GM18870 (cell line): Measurements from ENCODE around the gene CRYBB3.
"Not testable (repeated sequence)": the region's sequence is repeated elsewhere in the genome, so short reads cannot be mapped to it uniquely, and the experiment has no call there.

Source experiments
- ATAC-seq: cut with Tn5 transposase; IDR thresholded peaks from one replicate; pipeline ENCODE4 v1.9.1; 2021; ENCODE audit warnings: moderate library complexity; ENCODE audit not compliant: unreplicated experiment

The CRYBB3 gene

GRCh38 chr22:25204547-25204946, 4.9 kb downstream of the CRYBB3 start:
- not testable (repeated sequence) for ATAC-seq

DNA sequence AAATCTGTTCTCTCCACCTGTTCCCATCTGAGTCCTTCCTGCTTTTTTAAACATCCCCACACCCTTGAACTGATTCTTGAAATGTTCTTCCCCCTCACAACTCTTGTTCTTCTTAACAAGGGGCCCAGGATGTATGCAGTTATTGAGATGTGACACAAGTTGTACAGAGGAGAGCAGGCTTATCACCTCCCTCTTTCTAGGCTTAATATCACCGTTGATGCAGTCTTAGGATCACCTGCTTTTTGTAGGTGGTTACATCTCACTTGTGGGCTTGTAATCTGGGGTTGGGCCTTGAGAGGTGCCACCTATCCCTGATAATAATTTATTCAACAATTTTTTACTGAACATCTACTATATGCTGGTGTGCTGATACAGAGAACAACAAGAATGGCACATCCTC, 6.2 kb downstream of the CRYBB3 start:
- no peak for ATAC-seq

DNA sequence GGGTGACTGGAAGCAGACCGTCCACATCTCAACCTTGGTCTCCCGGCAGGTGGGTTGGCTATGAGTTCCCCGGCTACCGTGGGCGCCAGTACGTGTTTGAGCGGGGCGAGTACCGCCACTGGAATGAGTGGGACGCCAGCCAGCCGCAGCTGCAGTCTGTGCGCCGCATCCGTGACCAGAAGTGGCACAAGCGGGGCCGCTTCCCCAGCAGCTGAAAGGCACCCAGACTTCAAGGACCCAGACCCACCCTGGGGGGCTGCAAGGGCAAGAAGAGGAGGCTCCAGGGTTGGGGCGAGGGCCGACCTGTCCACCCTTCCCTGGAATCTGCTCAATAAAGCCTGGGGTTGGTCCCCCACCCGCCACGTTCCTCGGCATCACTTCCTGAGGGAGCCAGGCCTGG, 7.3 kb downstream of the CRYBB3 start:
- ATAC-seq = no peak

- no peak for ATAC-seq
Observed at GRCh38 chr22:25207553-25208157, 8.0 kb downstream of the CRYBB3 start.

DNA sequence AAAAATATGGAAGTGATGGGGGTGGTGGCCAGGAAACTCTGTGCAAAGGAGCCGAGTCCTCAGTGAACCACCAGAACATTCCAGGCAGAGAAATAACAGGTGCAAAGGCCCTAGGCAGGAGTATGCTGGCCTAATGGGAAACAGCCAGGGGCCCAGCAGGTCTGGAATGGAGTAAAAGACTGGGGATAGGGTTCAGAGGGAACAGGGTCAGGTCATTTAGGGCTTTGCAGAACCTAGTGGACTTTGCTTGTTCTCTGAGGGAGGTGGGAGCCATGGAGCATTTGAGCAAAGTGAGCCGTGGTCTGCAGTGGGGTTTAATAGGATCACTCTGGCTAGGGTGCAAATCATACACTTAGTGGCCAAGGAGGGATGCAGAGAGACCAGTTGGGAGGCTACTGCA, 8.7 kb downstream of the CRYBB3 start:
- ATAC-seq = no peak

DNA sequence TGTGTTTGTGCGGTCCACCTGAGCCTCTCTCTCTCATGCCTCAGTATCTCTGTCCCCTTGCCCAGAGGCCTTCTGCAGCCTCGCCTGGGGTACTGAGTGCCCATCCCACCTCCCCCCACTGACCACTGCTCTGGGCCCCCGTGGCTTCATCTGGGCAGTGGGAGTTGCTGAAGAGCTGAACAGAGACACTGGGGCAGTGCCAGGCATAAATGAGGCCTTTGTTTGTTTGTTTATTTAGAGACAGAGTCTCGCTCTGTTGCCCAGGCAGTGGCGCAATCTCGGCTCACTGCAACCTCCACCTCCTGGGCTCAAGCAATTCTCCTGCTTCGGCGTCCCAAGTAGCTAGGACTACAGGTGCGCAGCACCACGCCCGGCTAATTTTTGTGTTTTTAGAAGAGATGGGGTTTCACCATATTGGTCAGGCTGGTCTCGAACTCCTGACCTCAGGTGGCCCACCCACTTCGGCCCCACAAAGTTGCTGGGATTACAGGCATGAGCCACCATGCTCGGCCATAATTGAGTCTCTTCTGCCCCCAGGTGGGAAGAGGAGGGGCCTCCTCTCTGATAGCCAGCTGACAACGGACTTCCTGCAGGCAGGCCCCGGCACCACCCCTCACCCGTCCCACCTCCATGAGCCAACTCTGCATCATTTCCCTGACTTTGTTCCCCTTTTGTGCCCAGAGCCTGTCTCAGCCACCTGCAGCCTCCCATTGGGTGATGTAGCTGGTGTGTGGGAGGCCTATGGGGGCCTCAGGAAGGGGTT, 9.3 kb downstream of the CRYBB3 start:
- ATAC-seq = no peak

- no peak for ATAC-seq
Observed at GRCh38 chr22:25210793-25211192, 11.1 kb downstream of the CRYBB3 start.

GRCh38 chr22:25212337-25212736, 12.7 kb downstream of the CRYBB3 start:
- ATAC-seq = no peak

DNA sequence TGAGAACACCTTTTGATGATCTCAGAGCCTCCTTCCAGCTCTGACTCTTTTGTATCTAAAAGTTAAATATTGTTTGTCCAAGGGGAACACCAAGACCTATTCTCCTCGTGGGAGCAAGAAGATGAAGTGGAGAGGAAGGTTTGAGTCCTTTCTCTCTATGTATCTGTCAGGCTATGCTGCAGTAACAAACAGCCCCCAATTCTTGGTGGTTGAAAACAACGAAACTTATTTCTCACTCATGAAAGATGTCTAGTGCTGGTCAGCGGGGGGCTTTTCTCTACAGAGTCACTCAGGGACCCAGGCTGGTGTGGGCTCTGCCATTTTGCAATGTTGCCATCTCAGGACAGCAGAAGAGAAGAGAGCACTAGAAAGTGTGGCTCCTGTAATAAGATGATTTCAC, 13.6 kb downstream of the CRYBB3 start:
- ATAC-seq = no peak

GRCh38 chr22:25216230-25216629, 16.6 kb downstream of the CRYBB3 start:
- no peak for ATAC-seq

DNA sequence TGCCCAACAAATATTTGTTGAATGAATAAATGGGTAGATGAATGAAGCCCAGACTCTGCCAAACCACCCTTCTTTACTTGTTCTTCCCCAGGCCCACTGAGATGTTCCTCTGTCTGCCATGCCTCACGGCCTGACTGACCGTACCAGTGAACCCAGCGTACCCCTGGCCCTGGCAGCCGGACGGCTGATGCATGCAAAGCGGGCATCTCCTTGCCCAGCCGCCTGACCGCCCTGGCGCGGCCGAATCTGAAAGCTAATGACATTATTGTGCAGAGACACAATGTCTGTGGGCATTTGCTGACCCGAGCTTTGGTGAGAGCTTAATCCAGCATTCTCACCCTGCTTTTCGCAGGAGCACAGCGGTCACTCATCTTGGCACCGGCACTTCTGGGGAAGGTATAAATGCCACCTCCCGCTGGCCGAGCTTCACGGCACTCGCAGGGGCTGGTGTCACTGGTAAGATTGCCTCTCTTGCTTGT, 19.6 kb downstream of the CRYBB3 start, which contains the start of gene CRYBB2:
TSS of gene CRYBB2 (plus strand) at position 429 of the 479 bp plus-strand sequence. CDS start 1,791 bp downstream, outside the sequence.
- ATAC-seq = no peak

GRCh38 chr22:25219948-25220442, 20.3 kb downstream of the CRYBB3 start:
- ATAC-seq = no peak

- no peak for ATAC-seq
Observed at GRCh38 chr22:25221790-25222189, 22.1 kb downstream of the CRYBB3 start.

- ATAC-seq = no peak
Observed at GRCh38 chr22:25223269-25223850, 23.7 kb downstream of the CRYBB3 start.

DNA sequence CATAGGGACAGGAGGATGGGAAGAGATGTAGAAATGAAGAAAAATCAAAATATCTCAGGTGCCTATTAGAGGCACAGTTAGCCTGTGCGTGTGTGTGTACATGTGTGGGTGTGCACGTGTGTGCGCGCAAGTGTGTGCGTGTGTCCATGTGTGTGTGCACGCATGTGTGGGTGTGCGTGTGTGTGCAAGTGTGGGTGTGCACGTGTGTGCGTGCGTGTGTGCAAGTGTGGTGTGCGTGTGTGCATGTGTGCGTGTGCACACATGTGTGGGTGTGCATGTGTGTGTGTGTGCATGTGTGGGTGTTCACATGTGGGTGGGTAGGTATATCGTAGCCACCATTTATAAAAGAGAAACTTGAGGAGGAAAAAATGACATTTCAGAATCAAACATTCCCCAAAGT, 29.2 kb downstream of the CRYBB3 start:
- no peak for ATAC-seq

DNA sequence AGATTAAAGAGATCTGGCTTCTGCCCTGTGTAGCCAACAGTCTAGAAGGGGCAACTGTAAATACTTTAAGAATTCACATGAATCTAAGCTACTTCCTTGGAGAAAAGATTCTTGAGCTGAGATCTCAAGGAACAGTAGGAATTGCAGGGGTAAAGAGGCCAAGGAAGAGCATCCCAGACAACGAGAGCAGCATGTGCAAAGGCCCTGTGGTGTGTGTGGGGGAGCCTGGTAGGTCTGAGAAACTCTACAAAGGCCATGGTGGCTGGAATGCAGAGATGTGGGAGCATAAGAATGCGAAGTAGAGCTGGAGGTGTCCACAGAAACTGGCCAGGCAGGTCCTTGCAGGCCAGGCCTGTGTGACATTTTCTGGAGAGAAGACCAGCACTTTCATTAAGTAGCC, 31.1 kb downstream of the CRYBB3 start:
- not testable (repeated sequence) for ATAC-seq

DNA sequence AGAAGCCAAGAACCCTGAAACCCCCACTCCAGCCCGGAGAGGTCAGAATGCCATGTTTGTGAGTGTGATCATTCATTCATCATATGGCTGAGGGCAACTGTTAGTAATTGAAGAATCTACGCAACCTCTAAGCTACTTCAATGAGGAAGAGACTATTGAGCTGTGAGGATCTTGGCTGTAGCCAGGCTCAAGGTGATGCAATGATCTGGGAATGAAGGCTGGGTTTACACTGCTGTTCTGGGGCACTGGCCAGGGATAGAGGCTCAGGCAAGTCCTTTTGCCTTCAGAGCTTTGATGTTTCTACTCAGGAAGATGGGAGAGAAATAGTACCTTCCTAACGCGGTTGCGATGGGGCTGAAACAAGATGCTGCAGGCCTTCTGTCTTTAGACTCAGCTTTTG, 32.6 kb downstream of the CRYBB3 start:
- ATAC-seq = no peak

DNA sequence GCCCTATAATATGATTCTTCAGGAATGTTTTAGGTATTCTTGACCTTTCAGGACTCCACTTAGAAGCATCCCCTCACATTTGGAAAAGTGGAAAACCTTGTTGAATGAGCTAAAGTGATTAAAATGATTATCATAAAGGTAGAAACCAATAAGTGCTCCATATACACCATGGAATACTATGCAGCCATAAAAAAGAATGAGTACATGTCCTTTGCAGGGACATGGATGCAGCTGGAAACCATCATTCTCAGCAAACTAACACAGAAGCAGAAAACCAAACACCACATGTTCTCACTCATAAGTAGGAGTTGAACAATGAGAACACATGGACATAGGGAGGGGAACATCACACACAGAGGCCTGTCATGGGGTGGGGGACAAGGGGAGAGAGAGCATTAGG, 34.0 kb downstream of the CRYBB3 start:
- not testable (repeated sequence) for ATAC-seq

GRCh38 chr22:25235547-25236290, 36.1 kb downstream of the CRYBB3 start:
- ATAC-seq = no peak

DNA sequence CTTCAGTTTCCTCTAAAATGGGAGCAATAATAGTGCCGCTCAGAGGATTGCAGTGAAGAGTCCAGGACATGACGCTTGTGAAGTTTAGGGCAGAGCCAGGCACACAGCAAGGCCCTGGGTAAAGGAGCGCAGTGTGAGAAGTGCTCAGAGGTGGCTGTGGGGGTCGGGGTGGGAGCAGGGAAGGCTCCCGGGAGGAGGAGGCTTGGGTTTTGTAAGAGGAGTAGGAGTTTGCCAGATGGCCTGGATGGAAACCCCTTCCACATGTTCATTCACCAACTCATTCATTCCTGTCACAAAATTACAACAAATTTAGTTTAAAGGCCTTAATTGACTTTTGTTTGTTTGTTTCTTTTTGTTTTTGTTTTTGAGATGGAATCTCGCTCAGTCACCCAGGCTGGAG, 36.8 kb downstream of the CRYBB3 start:
- ATAC-seq = no peak

DNA sequence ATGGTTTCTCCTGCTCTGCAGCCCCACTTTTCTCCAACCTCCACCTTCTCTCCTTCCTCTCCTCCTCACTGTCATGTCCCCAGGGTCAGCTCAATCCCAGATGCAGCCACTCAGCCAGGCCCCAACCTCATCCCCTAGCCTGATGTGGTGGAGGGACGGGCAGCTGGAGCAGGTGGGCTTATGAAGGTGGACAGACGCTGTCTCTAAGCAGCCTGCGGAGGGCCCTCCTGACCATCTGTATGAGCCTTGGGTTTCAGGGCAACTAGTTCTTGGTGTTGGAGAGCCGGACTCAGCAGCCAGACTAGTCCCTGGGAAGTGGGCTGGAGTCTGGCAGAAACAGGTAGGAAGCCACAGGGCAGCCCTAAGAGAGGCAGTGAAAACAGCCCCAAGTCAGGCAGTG, 37.8 kb downstream of the CRYBB3 start:
- no peak for ATAC-seq
